Jurkat, Clone E6-1 (cell line): Measurements from ENCODE around the gene CCP110. TPM values are rescaled to one million over a fixed set of nuclear protein-coding genes. Genes with fewer than 3 reads are reported as not detected.

Source experiments
- DNase-seq: peaks from one replicate; pipeline ENCODE4 v3.0.0-alpha.2; 2011; ENCODE audit warnings: low read depth, low spot score
- H3K4me3 ChIP-seq: 2 replicates; pipeline ENCODE4 v1.5.1; 2011; ENCODE audit warnings: mild to moderate bottlenecking, low read length, control low read depth, moderate library complexity
- polyA plus RNA-seq: library from polyadenylated mRNA; unstranded; fragments of >200 nt; gene quantifications from one replicate; pipeline ENCODE4 v1.2.1, GENCODE V29; 2012; ENCODE audit warnings: missing spikeins; ENCODE audit not compliant: insufficient read length, insufficient read depth

Gene CCP110
- polyA plus RNA-seq: 35.3 TPM

GRCh38 chr16:19523559-19524355 is at the start of gene CCP110:
TSS of gene CCP110 (plus strand) at chr16:19523942. CDS start at chr16:19527882, 3,940 bp downstream.
- peak within 1 kb of the TSS; percentile 93 for H3K4me3 ChIP-seq
- DNase-seq: peak; percentile 95

GRCh38 chr16:19474617-19475016 is 49.1 kb upstream of the CCP110 start:
- H3K4me3 ChIP-seq: no peak overlapping the region
- DNase-seq: no peak

- DNase-seq: no peak
- H3K4me3 ChIP-seq: no peak overlapping the region
Observed at GRCh38 chr16:19478505-19478904, 45.2 kb upstream of the CCP110 start.

GRCh38 chr16:19479302-19479721 is 44.4 kb upstream of the CCP110 start:
- no peak overlapping the region for H3K4me3 ChIP-seq
- no peak for DNase-seq

GRCh38 chr16:19481296-19481695 is 42.4 kb upstream of the CCP110 start:
- H3K4me3 ChIP-seq: no peak overlapping the region
- no peak for DNase-seq

GRCh38 chr16:19481769-19482168 is 42.0 kb upstream of the CCP110 start:
- H3K4me3 ChIP-seq: no peak overlapping the region
- no peak for DNase-seq

GRCh38 chr16:19482291-19482690 is 41.5 kb upstream of the CCP110 start:
- no peak for DNase-seq

GRCh38 chr16:19484096-19484495 is 39.6 kb upstream of the CCP110 start:
- H3K4me3 ChIP-seq: no peak overlapping the region
- no peak for DNase-seq

More at GRCh38 chr16:19482291-19482690, 41.5 kb upstream of the CCP110 start:
- H3K4me3 ChIP-seq: no peak overlapping the region

- no peak for DNase-seq
- H3K4me3 ChIP-seq: no peak overlapping the region
Observed at GRCh38 chr16:19485611-19486010, 38.1 kb upstream of the CCP110 start.

- DNase-seq: no peak
- H3K4me3 ChIP-seq: no peak overlapping the region
Observed at GRCh38 chr16:19486051-19486450, 37.7 kb upstream of the CCP110 start.

GRCh38 chr16:19486750-19487325 is 36.9 kb upstream of the CCP110 start:
- H3K4me3 ChIP-seq: no peak overlapping the region
- no peak for DNase-seq

GRCh38 chr16:19488213-19488640 is 35.5 kb upstream of the CCP110 start:
- H3K4me3 ChIP-seq: no peak overlapping the region
- no peak for DNase-seq

- DNase-seq: no peak
- no peak overlapping the region for H3K4me3 ChIP-seq
Observed at GRCh38 chr16:19490619-19491018, 33.1 kb upstream of the CCP110 start.

- DNase-seq: no peak
- no peak overlapping the region for H3K4me3 ChIP-seq
Observed at GRCh38 chr16:19497176-19497575, 26.6 kb upstream of the CCP110 start.

GRCh38 chr16:19499006-19499405 is 24.7 kb upstream of the CCP110 start:
- DNase-seq: no peak

GRCh38 chr16:19499481-19499880 is 24.3 kb upstream of the CCP110 start:
- H3K4me3 ChIP-seq: no peak overlapping the region
- DNase-seq: no peak

More at GRCh38 chr16:19499006-19499405, 24.7 kb upstream of the CCP110 start:
- H3K4me3 ChIP-seq: no peak overlapping the region

GRCh38 chr16:19502395-19503131 is 21.2 kb upstream of the CCP110 start:
- H3K4me3 ChIP-seq: no peak overlapping the region
- peak; percentile 53 for DNase-seq

GRCh38 chr16:19503461-19504075 is 20.2 kb upstream of the CCP110 start:
- H3K4me3 ChIP-seq: no peak overlapping the region

GRCh38 chr16:19505600-19506303 is 18.0 kb upstream of the CCP110 start:
- H3K4me3 ChIP-seq: no peak overlapping the region
- no peak for DNase-seq

More at GRCh38 chr16:19503461-19504075, 20.2 kb upstream of the CCP110 start:
- no peak for DNase-seq
